ENCODE data around the gene PPM1L. TPM values are rescaled to one million over a fixed set of nuclear protein-coding genes. Genes with fewer than 3 reads are reported as not detected.
"Not testable (repeated sequence)": the region's sequence is repeated elsewhere in the genome, so short reads cannot be mapped to it uniquely, and the experiment has no call there.

PPM1L gene
- total RNA-seq: 2.7 and 2.9 TPM in 2 replicates

DNA sequence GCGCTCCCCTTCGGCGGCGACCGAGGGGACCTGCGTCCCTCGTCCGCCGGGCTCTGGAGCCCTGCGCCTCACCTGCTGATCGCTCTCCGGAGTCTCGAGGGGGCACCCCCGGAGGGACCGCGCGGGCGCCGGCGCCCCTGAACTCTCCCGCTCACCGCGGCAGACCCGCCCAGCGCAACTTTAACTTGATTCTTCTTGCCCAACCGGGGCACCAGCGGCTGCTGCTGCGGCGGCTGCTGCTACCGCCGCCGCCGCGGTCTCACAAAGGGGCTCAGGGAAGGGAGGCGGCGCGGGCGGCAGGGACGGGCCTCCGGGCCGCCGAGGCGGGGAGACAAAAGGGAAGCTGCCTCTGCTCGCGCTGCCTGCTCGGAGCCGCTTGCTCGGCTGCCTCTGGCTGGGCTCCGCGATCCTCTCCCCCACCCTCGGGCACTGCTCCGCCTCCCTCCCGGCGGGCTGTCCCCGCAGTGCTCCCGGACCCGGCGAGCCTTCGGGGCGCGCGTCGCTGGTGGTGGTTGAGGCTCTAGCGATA is at the start of gene PPM1L:
TSS of gene PPM1L (plus strand) at position 456 of the 529 bp plus-strand sequence.
- Mint-ChIP-seq H3K27ac (peak within 1 kb of the TSS; percentile 95), H3K36me3 (ENCODE audit: low read depth) (no peaks in the 10 kb centered on the region), H3K27me3 (peaks cover 42% of the 10 kb centered on the region), H3K4me3 (peak within 1 kb of the TSS; percentile 94), H3K4me1 (peaks cover 26% of the 10 kb centered on the region), H3K9me3 (no peaks in the 10 kb centered on the region)
- intact Hi-C loops (cut with micrococcal nuclease): loop anchor here (1.0 to 2.0 kb wide), 6 partner anchors 45 to 465 kb away; partner anchors contain the start of genes KPNA4, NMD3 and TRIM59
- peak; percentile 89 for DNase-seq

DNA sequence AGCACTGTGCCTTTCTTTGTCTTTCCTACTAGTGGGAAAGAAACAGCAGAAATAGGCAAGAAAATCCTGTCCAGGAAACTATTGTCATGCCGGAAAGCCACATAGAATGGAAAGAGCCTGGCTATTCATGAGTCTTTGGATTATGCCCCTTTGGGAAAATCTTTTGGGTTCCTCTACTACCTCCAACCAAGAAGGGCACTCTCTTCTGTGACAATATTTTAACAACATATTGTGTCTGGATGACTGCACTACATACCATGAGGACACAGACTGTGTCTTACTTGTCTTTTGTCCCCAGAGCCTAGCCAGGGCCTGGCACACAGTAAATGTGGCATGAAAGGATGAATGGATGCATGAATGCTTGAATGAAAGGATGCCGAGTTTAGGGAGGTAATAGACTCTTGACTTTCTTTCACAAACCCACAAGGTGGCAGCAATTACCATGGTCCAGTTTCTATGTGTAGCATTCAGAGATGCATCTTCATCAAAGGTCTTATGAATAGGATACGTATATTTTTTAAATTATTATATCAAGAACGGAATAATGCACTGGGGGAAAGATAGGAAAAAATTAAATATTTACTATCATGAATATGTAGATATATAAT is 48.7 kb upstream of the PPM1L start:
- Mint-ChIP-seq H3K36me3 (ENCODE audit: low read depth) (no peaks in the 10 kb centered on the region), H3K27ac (no peak overlapping the region), H3K27me3 (peaks cover 31% of the 10 kb centered on the region), H3K9me3 (no peaks in the 10 kb centered on the region), H3K4me3 (no peak overlapping the region), H3K4me1 (no peaks in the 10 kb centered on the region)
- intact Hi-C loops (cut with micrococcal nuclease): loop anchor here (1.0 to 10.0 kb wide), 2 partner anchors 235 to 718 kb away; no protein-coding TSS in a partner anchor
- DNase-seq: peak; percentile 76

- Mint-ChIP-seq H3K4me3 (no peak overlapping the region), H3K36me3 (ENCODE audit: low read depth) (no peaks in the 10 kb centered on the region), H3K4me1 (no peaks in the 10 kb centered on the region), H3K27me3 (peaks cover 28% of the 10 kb centered on the region), H3K27ac (no peak overlapping the region), H3K9me3 (no peaks in the 10 kb centered on the region)
- no peak for DNase-seq
- intact Hi-C loops (cut with micrococcal nuclease): loop anchor here (10.0 kb wide), 1 partner anchor 715 kb away; no protein-coding TSS in a partner anchor
Observed at GRCh38 chr3:160709477-160710182, 46.4 kb upstream of the PPM1L start.

- H3K4me3 Mint-ChIP-seq; intact Hi-C loops (cut with micrococcal nuclease); H3K4me1 Mint-ChIP-seq: not testable (repeated sequence)
Observed at GRCh38 chr3:160713144-160713543, 42.9 kb upstream of the PPM1L start.

GRCh38 chr3:160719710-160720109 is 36.3 kb upstream of the PPM1L start:
- Mint-ChIP-seq H3K9me3 (no peaks in the 10 kb centered on the region), H3K27ac (no peak overlapping the region), H3K36me3 (ENCODE audit: low read depth) (no peaks in the 10 kb centered on the region), H3K27me3 (peaks cover 16% of the 10 kb centered on the region), H3K4me3 (no peak overlapping the region), H3K4me1 (no peaks in the 10 kb centered on the region)
- DNase-seq: no peak
- intact Hi-C loops (cut with micrococcal nuclease): no loop called here

More at GRCh38 chr3:160713144-160713543, 42.9 kb upstream of the PPM1L start:
- H3K36me3 Mint-ChIP-seq (ENCODE audit: low read depth); H3K27ac Mint-ChIP-seq; H3K9me3 Mint-ChIP-seq; DNase-seq: not testable (repeated sequence)
- H3K27me3 Mint-ChIP-seq: peaks cover 17% of the 10 kb centered on the region

DNA sequence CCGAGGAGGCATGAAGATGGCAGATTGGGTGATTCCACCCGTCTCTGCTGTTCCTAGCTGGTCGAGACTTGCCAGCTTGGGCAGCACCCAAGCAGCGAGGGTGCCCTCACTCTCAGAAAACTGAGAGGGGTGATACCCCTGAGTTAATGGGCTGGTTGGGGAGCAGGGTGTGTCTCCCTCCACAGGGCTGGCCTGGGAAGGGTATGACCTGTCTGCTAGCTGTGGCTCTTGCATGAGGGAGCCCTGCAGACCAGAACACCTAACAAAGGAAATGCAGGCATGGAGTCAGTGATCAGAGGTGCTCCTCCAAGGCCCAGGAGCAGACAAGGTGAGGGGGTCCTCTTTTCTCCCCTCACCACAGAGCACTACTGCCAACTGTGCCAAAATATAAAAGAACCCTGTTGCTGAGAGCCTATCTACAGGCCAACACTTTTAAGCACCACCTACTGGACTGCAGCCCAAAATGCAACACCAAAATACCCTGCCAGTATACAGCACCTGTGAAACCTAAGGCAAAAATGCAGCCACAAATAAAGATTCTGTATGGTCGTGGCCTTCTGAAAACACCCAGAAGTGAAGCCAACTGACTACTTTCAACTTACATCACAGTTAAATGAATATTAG is 35.8 kb upstream of the PPM1L start:
- H3K4me1 Mint-ChIP-seq: no peaks in the 10 kb centered on the region
- H3K27ac Mint-ChIP-seq: no peak overlapping the region
- H3K27me3 Mint-ChIP-seq: peaks cover 18% of the 10 kb centered on the region
- DNase-seq: no peak
- H3K9me3 Mint-ChIP-seq: no peaks in the 10 kb centered on the region
- H3K36me3 Mint-ChIP-seq (ENCODE audit: low read depth): no peaks in the 10 kb centered on the region
- intact Hi-C loops (cut with micrococcal nuclease): no loop called here
- no peak overlapping the region for H3K4me3 Mint-ChIP-seq

DNA sequence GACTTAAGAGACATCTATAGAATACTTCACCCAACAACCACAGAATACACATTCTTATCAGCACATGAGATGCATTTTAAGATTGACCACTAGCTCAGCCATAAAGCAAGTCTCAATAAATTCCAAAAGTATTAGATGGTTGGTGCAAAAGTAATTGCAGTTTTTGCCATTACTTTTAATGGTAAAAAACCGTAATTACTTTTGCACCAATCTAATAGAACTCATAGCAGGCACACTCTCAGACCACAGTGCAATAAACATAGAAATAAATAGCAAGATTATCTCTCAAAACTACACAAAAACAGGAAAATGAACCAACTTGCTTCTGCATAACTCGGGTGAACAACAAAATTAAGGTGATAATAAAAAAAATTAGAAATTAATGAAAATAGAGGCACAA is 33.7 kb upstream of the PPM1L start:
- intact Hi-C loops (cut with micrococcal nuclease): no loop called here
- no peaks in the 10 kb centered on the region for H3K36me3 Mint-ChIP-seq (ENCODE audit: low read depth)
- H3K27ac Mint-ChIP-seq: no peak overlapping the region
- H3K9me3 Mint-ChIP-seq: no peaks in the 10 kb centered on the region
- no peak for DNase-seq
- no peak overlapping the region for H3K4me3 Mint-ChIP-seq
- H3K27me3 Mint-ChIP-seq: peaks cover 16% of the 10 kb centered on the region
- no peaks in the 10 kb centered on the region for H3K4me1 Mint-ChIP-seq

GRCh38 chr3:160725338-160725737 is 30.7 kb upstream of the PPM1L start:
- H3K36me3 Mint-ChIP-seq (ENCODE audit: low read depth): no peaks in the 10 kb centered on the region
- no peaks in the 10 kb centered on the region for H3K9me3 Mint-ChIP-seq
- intact Hi-C loops (cut with micrococcal nuclease): no loop called here
- H3K27ac Mint-ChIP-seq: no peak overlapping the region
- no peak for DNase-seq
- H3K4me1 Mint-ChIP-seq: no peaks in the 10 kb centered on the region
- H3K4me3 Mint-ChIP-seq: no peak overlapping the region
- peaks cover 18% of the 10 kb centered on the region for H3K27me3 Mint-ChIP-seq

GRCh38 chr3:160735826-160736225 is 20.2 kb upstream of the PPM1L start:
- no peak for DNase-seq
- Mint-ChIP-seq H3K27ac (no peak overlapping the region), H3K4me1 (no peaks in the 10 kb centered on the region), H3K4me3 (no peak overlapping the region), H3K27me3 (peaks cover 7% of the 10 kb centered on the region), H3K9me3 (no peaks in the 10 kb centered on the region), H3K36me3 (ENCODE audit: low read depth) (no peaks in the 10 kb centered on the region)
- intact Hi-C loops (cut with micrococcal nuclease): no loop called here

DNA sequence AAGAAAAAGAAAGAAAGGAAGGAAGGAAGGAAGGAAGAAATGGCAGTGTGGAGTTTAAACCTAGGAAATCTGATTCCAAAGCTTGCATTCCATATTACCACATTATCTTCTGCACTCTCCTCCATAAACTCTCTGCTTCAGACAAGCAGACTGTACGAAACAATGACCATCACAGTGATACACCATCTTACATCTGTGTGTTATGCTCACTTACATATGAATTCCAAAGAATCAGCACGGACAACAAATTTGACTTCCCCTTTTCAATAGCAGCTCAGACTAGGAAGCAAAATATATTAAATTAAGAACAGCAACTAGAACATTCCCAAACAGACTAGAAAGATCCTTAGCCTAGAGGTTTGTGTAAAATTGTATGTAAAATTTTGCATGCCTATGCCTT is 18.0 kb upstream of the PPM1L start:
- H3K27ac Mint-ChIP-seq: no peak overlapping the region
- DNase-seq: no peak
- no peaks in the 10 kb centered on the region for H3K36me3 Mint-ChIP-seq (ENCODE audit: low read depth)
- H3K9me3 Mint-ChIP-seq: no peaks in the 10 kb centered on the region
- no peak overlapping the region for H3K4me3 Mint-ChIP-seq
- peaks cover 11% of the 10 kb centered on the region for H3K27me3 Mint-ChIP-seq
- H3K4me1 Mint-ChIP-seq: no peaks in the 10 kb centered on the region
- intact Hi-C loops (cut with micrococcal nuclease): no loop called here

DNA sequence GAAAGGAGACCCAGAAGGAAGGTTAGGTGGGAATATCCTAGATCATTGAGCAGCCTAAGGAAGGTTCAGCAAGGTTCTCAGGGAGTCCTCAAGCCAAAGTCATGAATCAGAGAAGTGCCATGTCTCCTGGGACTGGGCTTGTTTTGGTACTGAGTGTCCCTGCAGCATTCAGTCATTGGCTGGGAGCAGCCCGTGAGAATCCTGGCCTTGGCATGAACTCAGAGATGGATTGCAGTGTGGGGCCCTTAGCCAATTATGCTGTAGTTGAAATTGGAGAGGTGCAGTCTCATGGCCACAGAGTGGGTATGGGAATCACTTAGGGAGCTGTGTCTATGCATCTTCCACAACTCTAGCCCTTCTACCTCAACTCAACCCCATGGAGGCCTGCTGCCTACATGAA is 17.0 kb upstream of the PPM1L start:
- Mint-ChIP-seq H3K4me3 (no peak overlapping the region), H3K4me1 (no peaks in the 10 kb centered on the region), H3K36me3 (ENCODE audit: low read depth) (no peaks in the 10 kb centered on the region), H3K27ac (no peak overlapping the region), H3K9me3 (no peaks in the 10 kb centered on the region), H3K27me3 (peaks cover 17% of the 10 kb centered on the region)
- no peak for DNase-seq
- intact Hi-C loops (cut with micrococcal nuclease): no loop called here

GRCh38 chr3:160746976-160747375 is 9.1 kb upstream of the PPM1L start:
- Mint-ChIP-seq H3K36me3 (ENCODE audit: low read depth) (no peaks in the 10 kb centered on the region), H3K9me3 (no peaks in the 10 kb centered on the region), H3K4me1 (no peaks in the 10 kb centered on the region), H3K27ac (no peak overlapping the region), H3K27me3 (peaks cover 48% of the 10 kb centered on the region), H3K4me3 (no peak overlapping the region)
- intact Hi-C loops (cut with micrococcal nuclease): no loop called here
- no peak for DNase-seq

DNA sequence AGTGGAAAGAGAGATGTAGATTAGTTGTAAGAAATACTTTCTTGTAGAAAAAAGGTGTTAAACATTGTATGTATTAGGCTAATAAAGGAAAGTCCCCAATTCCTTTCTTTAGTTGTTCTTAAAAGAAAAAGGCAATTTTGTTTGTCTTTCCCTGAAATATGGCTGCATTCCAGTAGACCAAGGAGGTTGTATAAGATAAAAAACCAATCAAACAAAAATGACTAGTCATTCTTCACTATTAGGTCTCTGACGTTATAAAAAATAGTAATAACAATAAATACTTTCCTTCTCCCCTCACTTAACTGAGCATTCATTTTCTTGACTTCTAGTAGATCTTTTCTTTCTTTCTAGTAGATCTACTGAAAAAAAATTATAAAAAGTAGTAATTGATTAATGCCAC is 8.6 kb upstream of the PPM1L start:
- no peak for DNase-seq

DNA sequence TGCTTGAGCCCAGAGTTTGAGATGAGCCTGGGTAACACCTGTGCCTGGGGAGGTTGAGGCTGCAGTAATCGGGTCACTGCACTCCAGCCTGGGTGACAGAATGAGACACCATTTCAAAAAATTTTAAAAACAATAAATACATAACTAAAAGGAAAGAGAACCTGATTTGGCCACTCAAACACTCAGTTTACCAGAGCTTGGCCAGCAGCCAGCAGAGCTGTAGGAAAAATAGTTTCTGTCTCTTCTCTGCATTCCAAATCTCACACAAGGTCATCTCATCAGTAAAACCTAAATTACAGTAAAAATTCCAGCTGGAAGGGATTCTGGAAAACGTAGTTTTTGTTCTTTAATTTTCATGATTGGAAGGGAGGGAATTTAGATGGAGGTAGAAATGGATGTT is 7.8 kb upstream of the PPM1L start:
- Mint-ChIP-seq H3K4me3 (no peak overlapping the region), H3K27ac (no peak overlapping the region), H3K4me1 (no peaks in the 10 kb centered on the region), H3K36me3 (ENCODE audit: low read depth) (no peaks in the 10 kb centered on the region), H3K9me3 (no peaks in the 10 kb centered on the region), H3K27me3 (peaks cover 46% of the 10 kb centered on the region)
- no peak for DNase-seq
- intact Hi-C loops (cut with micrococcal nuclease): no loop called here

More for the DNA sequence above, 8.6 kb upstream of the PPM1L start:
- H3K4me3 Mint-ChIP-seq: no peak overlapping the region
- intact Hi-C loops (cut with micrococcal nuclease): no loop called here
- no peaks in the 10 kb centered on the region for H3K4me1 Mint-ChIP-seq
- H3K9me3 Mint-ChIP-seq: no peaks in the 10 kb centered on the region
- H3K36me3 Mint-ChIP-seq (ENCODE audit: low read depth): no peaks in the 10 kb centered on the region
- H3K27me3 Mint-ChIP-seq: peaks cover 48% of the 10 kb centered on the region
- no peak overlapping the region for H3K27ac Mint-ChIP-seq
